OCI-LY1 (cell line): ENCODE results near the gene NKAIN4.

Experiments
- H2AFZ ChIP-seq: fragments of 200-600 bp; sonication (generic), shearing (Covaris generic); 2 replicates; pipeline ENCODE4 v1.6.0; 2014; ENCODE audit warnings: antibody characterized with exemption, mild to moderate bottlenecking, low read length
- H3F3A ChIP-seq: fragments of 200-600 bp; sonication (generic), shearing (Covaris generic); 2 replicates; pipeline ENCODE4 v1.6.0; 2014; ENCODE audit warnings: mild to moderate bottlenecking, antibody characterized with exemption, low read length, moderate library complexity; ENCODE audit not compliant: insufficient read depth
- H3K27ac ChIP-seq: fragments of 200-600 bp; sonication (generic); 2 replicates; pipeline ENCODE4 v1.5.1; 2014; ENCODE audit warnings: low read length, mixed run types, mild to moderate bottlenecking, low read depth; ENCODE audit not compliant: poor library complexity, severe bottlenecking
- H3K27me3 ChIP-seq: fragments of 200-600 bp; sonication (generic); 2 replicates; pipeline ENCODE4 v1.6.0; 2014; ENCODE audit warnings: antibody characterized with exemption, mild to moderate bottlenecking, low read length, moderate library complexity; ENCODE audit not compliant: insufficient read depth
- H3K36me3 ChIP-seq: fragments of 200-600 bp; sonication (generic); 2 replicates; pipeline ENCODE4 v1.6.1; 2014; ENCODE audit warnings: mild to moderate bottlenecking, antibody characterized with exemption, low read length, moderate library complexity, mixed read lengths; ENCODE audit not compliant: insufficient read depth
- H3K4me1 ChIP-seq: fragments of 200-600 bp; sonication (generic); 2 replicates; pipeline ENCODE4 v1.5.1; 2014; ENCODE audit warnings: mild to moderate bottlenecking, low read length, moderate library complexity; ENCODE audit not compliant: insufficient read depth, severe bottlenecking
- H3K4me2 ChIP-seq: fragments of 200-600 bp; sonication (generic), shearing (Covaris generic); 2 replicates; pipeline ENCODE4 v1.6.1; 2014; ENCODE audit warnings: low read length
- H3K4me3 ChIP-seq: fragments of 200-600 bp; sonication (generic); 2 replicates; pipeline ENCODE4 v1.5.1; 2014; ENCODE audit warnings: low read length, low read depth, mild to moderate bottlenecking, mixed read lengths; ENCODE audit not compliant: poor library complexity, severe bottlenecking
- H3K79me2 ChIP-seq: fragments of 200-600 bp; shearing (Covaris generic); 2 replicates; pipeline ENCODE4 v1.6.1; 2016; ENCODE audit warnings: mixed run types, low read length, mixed read lengths; ENCODE audit not compliant: insufficient read depth
- H3K9ac ChIP-seq: fragments of 200-600 bp; sonication (generic), shearing (Covaris generic); 2 replicates; pipeline ENCODE4 v1.6.1; 2014; ENCODE audit warnings: mild to moderate bottlenecking, low read length, mixed read lengths
- H3K9me2 ChIP-seq: fragments of 200-600 bp; sonication (generic), shearing (Covaris generic); 2 replicates; pipeline ENCODE4 v1.6.1; 2014; ENCODE audit warnings: low read depth, mild to moderate bottlenecking, low read length, mixed read lengths
- H3K9me3 ChIP-seq: fragments of 200-600 bp; shearing (Covaris generic); 2 replicates; pipeline ENCODE4 v1.6.1; 2014; ENCODE audit warnings: low read length, mixed read lengths
- H4K20me1 ChIP-seq: fragments of 200-600 bp; sonication (generic), shearing (Covaris generic); 2 replicates; pipeline ENCODE4 v1.6.0; 2016; ENCODE audit warnings: mild to moderate bottlenecking, low read length; ENCODE audit not compliant: insufficient read depth
- CTCF ChIP-seq: fragments of 200-600 bp; sonication (generic), shearing (Covaris generic); IDR thresholded peaks from 2 replicates; pipeline ENCODE4 v1.5.1; 2017; ENCODE audit warnings: mild to moderate bottlenecking, antibody characterized with exemption, low read length, moderate library complexity, mixed read lengths
- EZH2 ChIP-seq: fragments of 200-600 bp; sonication (generic), shearing (Covaris generic); IDR thresholded peaks from 2 replicates; pipeline ENCODE4 v1.8.0; 2017; ENCODE audit warnings: borderline replicate concordance, mixed run types, mild to moderate bottlenecking, antibody characterized with exemption, low read length, moderate library complexity, mixed read lengths

The NKAIN4 gene

GRCh38 chr20:63254606-63255384 is 532 bp upstream of the NKAIN4 start:
- no peaks in the 10 kb centered on the region for H3K9me2 ChIP-seq
- H3K27me3 ChIP-seq: no peaks in the 10 kb centered on the region
- no peak overlapping the region for H3K4me3 ChIP-seq
- no peak overlapping the region for H3K27ac ChIP-seq
- H4K20me1 ChIP-seq: no peaks in the 10 kb centered on the region
- no peak for TF ChIP-seq CTCF
- no peak for TF ChIP-seq EZH2
- no peaks in the 10 kb centered on the region for H3F3A ChIP-seq
- H3K9me3 ChIP-seq: no peaks in the 10 kb centered on the region
- H3K9ac ChIP-seq: no peak overlapping the region
- no peaks in the 10 kb centered on the region for H3K79me2 ChIP-seq
- H2AFZ ChIP-seq: no peak overlapping the region
- no peaks in the 10 kb centered on the region for H3K4me1 ChIP-seq
- H3K4me2 ChIP-seq: no peak overlapping the region
- no peaks in the 10 kb centered on the region for H3K36me3 ChIP-seq

GRCh38 chr20:63253438-63254231 is 628 bp downstream of the NKAIN4 start:
- Histone ChIP-seq H3K4me2 (no peak overlapping the region), H3K4me1 (no peaks in the 10 kb centered on the region), H3K27me3 (no peaks in the 10 kb centered on the region), H3K36me3 (no peaks in the 10 kb centered on the region), H3K9me2 (no peaks in the 10 kb centered on the region), H3K27ac (no peak overlapping the region), H4K20me1 (no peaks in the 10 kb centered on the region), H3F3A (no peaks in the 10 kb centered on the region), H2AFZ (no peak overlapping the region), H3K79me2 (no peaks in the 10 kb centered on the region), H3K9me3 (no peaks in the 10 kb centered on the region), H3K9ac (no peak overlapping the region), H3K4me3 (no peak overlapping the region)
- TF ChIP-seq EZH2 (no peak), CTCF (no peak)

- Histone ChIP-seq H3K9ac (no peak overlapping the region), H3K9me2 (no peaks in the 10 kb centered on the region), H3K27ac (no peak overlapping the region), H3K4me1 (no peaks in the 10 kb centered on the region), H2AFZ (no peak overlapping the region), H3K4me3 (no peak overlapping the region), H3K4me2 (no peak overlapping the region), H3K9me3 (no peaks in the 10 kb centered on the region), H3K36me3 (no peaks in the 10 kb centered on the region), H3K27me3 (no peaks in the 10 kb centered on the region), H3K79me2 (no peaks in the 10 kb centered on the region), H4K20me1 (no peaks in the 10 kb centered on the region), H3F3A (no peaks in the 10 kb centered on the region)
- TF ChIP-seq CTCF (no peak), EZH2 (no peak)
Measured at GRCh38 chr20:63253065-63253437, 1.2 kb downstream of the NKAIN4 start.
